HT-29 (cell line): ENCODE measurements around the gene HOGA1. TPM values are rescaled to one million over a fixed set of nuclear protein-coding genes. Genes with fewer than 3 reads are reported as not detected.
"Not testable (repeated sequence)": the region's sequence is repeated elsewhere in the genome, so short reads cannot be mapped to it uniquely, and the experiment has no call there.

Experiments used
- DNase-seq: peaks from one replicate; pipeline ENCODE4 v3.0.0-alpha.2; 2015; ENCODE audit warnings: low spot score
- total RNA-seq: library from RNA; depleted of rRNA; stranded (reverse); fragments of >200 nt; shearing (Covaris generic); gene quantifications from 2 replicates; pipeline ENCODE4 v1.2.3, GENCODE V29; 2014; rRNA removed

Gene HOGA1
- total RNA-seq, 1 experiment from 2014 or later, result 0.36 TPM

DNA sequence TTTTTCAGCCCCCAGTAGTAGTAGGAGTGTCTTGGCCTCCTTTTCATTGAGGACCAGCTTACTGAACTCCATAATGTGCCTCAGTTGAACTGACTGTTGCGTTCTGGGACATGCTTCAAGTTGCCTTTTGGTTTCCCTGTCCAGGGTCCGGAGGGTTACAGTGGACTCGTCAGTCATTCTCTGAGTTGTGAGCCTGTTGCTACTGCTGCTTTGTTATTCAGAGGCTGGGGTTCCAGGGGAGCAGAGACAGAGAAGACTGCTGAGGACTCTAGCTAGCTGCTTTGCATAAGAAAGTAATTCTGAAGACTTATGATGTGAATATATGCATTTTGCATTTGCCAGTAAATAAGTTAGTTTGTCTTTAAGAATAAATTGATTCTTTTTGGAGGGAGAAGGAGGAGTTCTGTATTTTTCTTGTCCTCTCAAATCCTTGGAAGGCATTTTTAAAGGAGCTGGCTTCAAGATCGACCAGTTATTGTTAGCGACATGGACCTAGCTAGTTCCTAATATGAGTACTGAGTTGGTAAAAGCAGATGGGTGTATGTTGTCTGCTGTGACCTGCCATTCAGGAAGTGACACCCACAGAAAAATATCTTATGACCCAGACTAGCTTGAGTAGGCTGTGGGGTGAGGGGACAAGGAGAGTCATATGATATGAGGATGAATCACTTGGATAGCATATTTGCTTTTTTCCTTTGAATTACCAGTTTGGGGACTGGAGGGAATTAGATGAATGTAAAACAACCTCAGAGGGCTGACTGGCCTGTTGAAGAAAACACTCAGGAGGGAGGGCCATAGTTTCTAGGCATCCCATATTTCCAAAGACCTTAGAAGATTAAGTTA lies 64.6 kb downstream of the HOGA1 start:
- no peak for DNase-seq

DNA sequence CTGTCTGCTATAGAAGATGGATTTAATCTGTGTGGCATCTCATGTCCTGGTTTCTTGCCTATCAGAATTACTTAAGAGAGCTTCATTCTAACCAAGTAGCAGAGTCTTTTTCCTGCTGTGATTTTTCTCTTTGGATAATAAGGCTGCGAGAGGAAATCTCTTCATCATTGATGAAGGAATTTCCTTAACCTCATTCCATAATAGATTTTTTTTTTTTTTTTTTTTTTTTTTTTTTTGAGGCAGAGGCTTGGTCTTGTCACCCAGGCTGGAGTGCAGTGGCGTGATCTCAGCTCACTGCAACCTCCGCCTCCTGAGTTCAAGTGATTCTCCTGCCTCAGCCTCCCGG lies 65.2 kb downstream of the HOGA1 start:
- DNase-seq, result not testable (repeated sequence)

DNA sequence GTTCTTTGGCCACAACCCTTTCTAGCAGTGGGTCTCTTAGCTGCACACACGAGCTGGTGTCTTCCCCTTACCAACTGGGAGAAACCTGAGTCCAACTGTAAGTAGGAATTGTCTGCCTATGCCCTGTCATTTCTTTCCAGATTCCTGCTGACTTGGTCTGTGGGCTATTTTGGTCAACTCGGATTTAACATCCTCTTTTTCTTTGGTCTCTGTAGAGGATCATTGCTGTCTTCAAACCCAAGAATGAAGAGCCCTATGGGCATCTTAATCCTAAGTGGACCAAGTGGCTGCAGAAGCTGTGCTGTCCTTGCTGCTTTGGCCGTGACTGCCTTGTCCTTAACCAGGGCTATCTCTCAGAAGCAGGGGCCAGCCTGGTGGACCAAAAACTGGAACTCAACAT lies 66.5 kb downstream of the HOGA1 start:
- no peak for DNase-seq

DNA sequence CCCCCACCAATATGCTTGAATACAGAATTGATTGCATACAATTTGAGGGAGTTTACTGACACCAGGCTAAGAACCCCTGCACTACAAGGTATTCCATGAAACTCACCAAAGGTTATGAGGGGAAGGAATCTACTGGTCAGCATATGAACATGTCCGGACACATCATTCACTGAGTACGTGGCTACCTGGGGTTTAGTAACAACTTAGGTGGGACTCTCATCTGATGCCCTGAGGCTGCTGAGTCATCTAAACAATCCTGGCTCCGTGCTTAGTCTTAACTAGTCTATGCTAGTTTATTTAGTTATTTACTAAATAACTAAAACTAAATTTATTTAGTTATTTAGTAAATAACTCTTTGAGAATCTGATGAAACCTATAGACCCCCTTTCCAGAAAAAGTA lies 67.6 kb downstream of the HOGA1 start:
- DNase-seq, result no peak

DNA sequence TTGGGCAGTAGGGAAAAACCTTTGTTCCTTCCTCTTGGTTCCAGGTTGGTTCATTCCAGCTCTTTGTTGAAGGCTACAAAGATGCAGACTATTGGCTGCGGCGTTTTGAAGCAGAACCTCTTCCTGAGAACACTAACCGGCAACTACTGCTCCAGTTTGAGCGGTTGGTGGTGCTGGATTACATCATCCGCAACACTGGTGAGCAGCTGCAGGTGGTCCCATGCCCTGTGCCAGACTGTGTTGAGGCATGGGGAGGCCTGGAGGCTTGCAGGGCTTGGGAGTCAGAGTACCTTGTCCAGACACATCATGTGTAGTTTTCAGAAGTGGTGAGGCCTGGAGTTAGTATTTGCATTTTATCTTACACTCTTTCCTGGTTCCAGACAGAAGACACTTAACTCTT lies 72.6 kb downstream of the HOGA1 start:
- DNase-seq, result no peak

DNA sequence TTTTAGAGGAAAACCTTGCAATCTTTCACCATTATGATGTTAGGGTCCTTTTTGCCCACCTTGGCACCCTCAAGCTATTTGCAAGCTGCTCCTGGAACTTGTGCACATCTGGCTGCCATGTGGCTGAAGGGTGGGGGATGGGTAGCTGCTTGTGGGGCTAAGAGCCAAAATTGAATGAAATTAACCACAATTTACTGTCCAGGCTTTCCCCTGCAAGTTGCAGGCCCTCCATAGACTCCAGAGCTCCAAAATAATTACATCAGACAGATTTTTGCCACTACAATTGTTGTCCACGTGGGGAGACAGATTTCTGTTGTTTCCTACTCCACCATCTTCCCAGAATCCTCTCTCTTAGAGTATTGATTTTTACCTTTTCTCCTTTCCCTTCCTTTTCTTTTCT lies 75.4 kb downstream of the HOGA1 start:
- no peak for DNase-seq

Other genes starting within 250 kb of the HOGA1 start
- 29.1 and 30.3 TPM in 2 replicates for gene FRAT2, start 249.7 kb upstream of the HOGA1 start, total RNA-seq
- gene RRP12, start 183.0 kb upstream of the HOGA1 start, total RNA-seq, result 67.7 and 76.2 TPM in 2 replicates
- 362 and 400 TPM in 2 replicates for gene PGAM1, start 158.2 kb upstream of the HOGA1 start, total RNA-seq
- gene EXOSC1, start 138.4 kb upstream of the HOGA1 start, total RNA-seq, result 35.6 and 44.3 TPM in 2 replicates
- gene ZDHHC16, start 138.2 kb upstream of the HOGA1 start, total RNA-seq, result 43.8 and 48.4 TPM in 2 replicates
- 78.7 and 103 TPM in 2 replicates for gene MMS19, start 86.0 kb upstream of the HOGA1 start, total RNA-seq
- 21.2 and 23.5 TPM in 2 replicates for gene UBTD1, start 85.5 kb upstream of the HOGA1 start, total RNA-seq
- gene ANKRD2, start 11.6 kb upstream of the HOGA1 start, total RNA-seq, result 0.23 TPM in 1 of 2 replicates, not detected in the other
- gene C10orf62, start 5.3 kb downstream of the HOGA1 start, total RNA-seq, result not detected in 2 replicates
- gene MORN4, start 49.1 kb downstream of the HOGA1 start, total RNA-seq, result 0.29 and 1.2 TPM in 2 replicates
- gene PI4K2A, start 56.3 kb downstream of the HOGA1 start, total RNA-seq, result 10.4 and 11.2 TPM in 2 replicates
- 31.9 and 35.5 TPM in 2 replicates for gene AVPI1, start 102.9 kb downstream of the HOGA1 start, total RNA-seq
- gene MARVELD1, start 129.3 kb downstream of the HOGA1 start, total RNA-seq, result 24.5 and 24.9 TPM in 2 replicates
- 34.6 and 45.5 TPM in 2 replicates for gene ZFYVE27, start 152.7 kb downstream of the HOGA1 start, total RNA-seq
- gene SFRP5, start 187.6 kb downstream of the HOGA1 start, total RNA-seq, result 0.21 TPM in 1 of 2 replicates, not detected in the other